ENCODE measurements around the gene PMPCB.
"Not testable (repeated sequence)": the region's sequence is repeated elsewhere in the genome, so short reads cannot be mapped to it uniquely, and the experiment has no call there.

PMPCB gene, protein sequence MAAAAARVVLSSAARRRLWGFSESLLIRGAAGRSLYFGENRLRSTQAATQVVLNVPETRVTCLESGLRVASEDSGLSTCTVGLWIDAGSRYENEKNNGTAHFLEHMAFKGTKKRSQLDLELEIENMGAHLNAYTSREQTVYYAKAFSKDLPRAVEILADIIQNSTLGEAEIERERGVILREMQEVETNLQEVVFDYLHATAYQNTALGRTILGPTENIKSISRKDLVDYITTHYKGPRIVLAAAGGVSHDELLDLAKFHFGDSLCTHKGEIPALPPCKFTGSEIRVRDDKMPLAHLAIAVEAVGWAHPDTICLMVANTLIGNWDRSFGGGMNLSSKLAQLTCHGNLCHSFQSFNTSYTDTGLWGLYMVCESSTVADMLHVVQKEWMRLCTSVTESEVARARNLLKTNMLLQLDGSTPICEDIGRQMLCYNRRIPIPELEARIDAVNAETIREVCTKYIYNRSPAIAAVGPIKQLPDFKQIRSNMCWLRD

GRCh38 chr7:103296901-103297836 lies at the start of gene PMPCB:
PMPCB (plus strand) TSS chr7:103297435; CDS start chr7:103297460, 25 bp downstream.
- Mint-ChIP-seq H3K27ac (peak within 1 kb of the TSS; percentile 93), H3K4me3 (peak within 1 kb of the TSS; percentile 89), H3K9me3 (no peaks in the 10 kb centered on the region), H3K4me1 (ENCODE audit: low read depth) (peaks cover 36% of the 10 kb centered on the region), H3K27me3 (peaks cover 6% of the 10 kb centered on the region), H3K36me3 (ENCODE audit: low read depth) (peaks cover 33% of the 10 kb centered on the region)

- not testable (repeated sequence) for H3K4me3 Mint-ChIP-seq, H3K9me3 Mint-ChIP-seq
These were observed 43.3 kb upstream of the PMPCB start for GRCh38 chr7:103253699-103254506.

GRCh38 chr7:103264054-103264453 lies 33.2 kb upstream of the PMPCB start:
- not testable (repeated sequence) for H3K27ac Mint-ChIP-seq; H3K27me3 Mint-ChIP-seq; H3K4me3 Mint-ChIP-seq; H3K9me3 Mint-ChIP-seq; H3K36me3 Mint-ChIP-seq (ENCODE audit: low read depth); H3K4me1 Mint-ChIP-seq (ENCODE audit: low read depth)

More at GRCh38 chr7:103253699-103254506, 43.3 kb upstream of the PMPCB start:
- H3K27me3 Mint-ChIP-seq; H3K4me1 Mint-ChIP-seq (ENCODE audit: low read depth); H3K27ac Mint-ChIP-seq; H3K36me3 Mint-ChIP-seq (ENCODE audit: low read depth): not testable (repeated sequence)

DNA sequence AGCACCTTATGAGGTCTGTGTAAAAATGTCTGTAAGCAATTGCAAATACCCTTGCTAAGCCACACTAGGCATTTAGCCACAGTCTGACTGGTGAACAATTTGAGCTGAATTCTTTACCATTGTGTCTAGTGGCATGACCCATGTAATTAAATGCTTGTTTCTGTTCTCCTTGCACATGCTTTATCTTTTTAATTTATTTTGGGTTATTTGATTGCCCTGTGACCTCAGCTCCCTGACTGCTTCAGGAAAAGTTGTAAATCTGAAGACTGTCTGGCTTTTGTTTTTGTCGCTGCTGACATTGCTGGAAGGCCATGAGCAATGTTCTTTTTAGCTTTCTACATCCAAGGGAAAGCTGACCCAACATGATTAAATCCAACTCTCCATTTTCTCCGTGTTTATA lies 31.0 kb upstream of the PMPCB start:
- not testable (repeated sequence) for H3K4me1 Mint-ChIP-seq (ENCODE audit: low read depth); H3K27me3 Mint-ChIP-seq; H3K4me3 Mint-ChIP-seq; H3K9me3 Mint-ChIP-seq; H3K36me3 Mint-ChIP-seq (ENCODE audit: low read depth); H3K27ac Mint-ChIP-seq

- not testable (repeated sequence) for H3K4me1 Mint-ChIP-seq (ENCODE audit: low read depth); H3K27ac Mint-ChIP-seq; H3K9me3 Mint-ChIP-seq; H3K4me3 Mint-ChIP-seq; H3K27me3 Mint-ChIP-seq
- peaks cover 21% of the 10 kb centered on the region for H3K36me3 Mint-ChIP-seq (ENCODE audit: low read depth)
These were observed 23.9 kb upstream of the PMPCB start for GRCh38 chr7:103273374-103273773.

DNA sequence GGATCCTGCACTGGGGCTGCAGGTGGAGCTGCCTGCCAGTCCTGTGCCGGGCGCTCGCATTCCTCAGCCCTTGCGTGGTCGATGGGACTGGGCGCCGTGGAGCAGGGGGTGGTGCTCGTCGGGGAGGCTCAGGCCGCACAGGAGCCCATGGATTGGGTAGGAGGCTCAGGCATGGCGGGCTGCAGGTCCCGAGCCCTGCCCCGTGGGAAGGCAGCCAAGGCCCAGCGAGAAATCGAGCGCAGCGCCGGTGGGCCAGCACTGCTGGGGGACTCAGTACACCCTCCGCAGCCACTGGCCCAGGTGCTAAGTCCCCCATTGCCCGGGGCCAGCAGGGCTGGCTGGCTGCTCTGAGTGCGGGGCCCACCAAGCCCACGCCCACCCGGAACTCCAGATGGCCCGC lies 22.4 kb upstream of the PMPCB start:
- peaks cover 17% of the 10 kb centered on the region for H3K4me1 Mint-ChIP-seq (ENCODE audit: low read depth)
- not testable (repeated sequence) for H3K27me3 Mint-ChIP-seq, H3K27ac Mint-ChIP-seq, H3K9me3 Mint-ChIP-seq, H3K4me3 Mint-ChIP-seq
- peaks cover 24% of the 10 kb centered on the region for H3K36me3 Mint-ChIP-seq (ENCODE audit: low read depth)

GRCh38 chr7:103278195-103278594 lies 19.0 kb upstream of the PMPCB start:
- not testable (repeated sequence) for H3K27ac Mint-ChIP-seq, H3K9me3 Mint-ChIP-seq, H3K27me3 Mint-ChIP-seq
- Mint-ChIP-seq H3K4me3 (peak overlapping the region; percentile 23), H3K36me3 (ENCODE audit: low read depth) (peaks cover 17% of the 10 kb centered on the region), H3K4me1 (ENCODE audit: low read depth) (peaks cover 30% of the 10 kb centered on the region)

DNA sequence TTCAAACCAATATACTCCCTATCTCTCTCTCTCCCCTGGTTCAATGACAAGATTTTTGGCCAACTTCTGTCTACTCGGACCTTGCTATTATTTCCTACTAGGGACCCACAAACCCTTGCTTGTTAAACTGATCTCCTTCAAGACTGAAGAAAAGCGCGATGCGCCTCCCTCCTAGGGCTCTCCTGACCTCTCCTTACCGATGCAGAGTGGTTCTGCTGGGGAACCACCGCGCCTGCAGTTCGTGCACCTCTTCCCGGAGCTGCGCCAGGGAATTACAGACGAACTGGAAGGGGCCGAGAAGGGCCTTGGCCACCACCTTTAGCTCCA lies 17.6 kb upstream of the PMPCB start:
- Mint-ChIP-seq H3K4me3 (peak overlapping the region; percentile 88), H3K27ac (peak overlapping the region; percentile 99), H3K4me1 (ENCODE audit: low read depth) (peaks cover 30% of the 10 kb centered on the region)
- not testable (repeated sequence) for H3K27me3 Mint-ChIP-seq; H3K36me3 Mint-ChIP-seq (ENCODE audit: low read depth); H3K9me3 Mint-ChIP-seq

DNA sequence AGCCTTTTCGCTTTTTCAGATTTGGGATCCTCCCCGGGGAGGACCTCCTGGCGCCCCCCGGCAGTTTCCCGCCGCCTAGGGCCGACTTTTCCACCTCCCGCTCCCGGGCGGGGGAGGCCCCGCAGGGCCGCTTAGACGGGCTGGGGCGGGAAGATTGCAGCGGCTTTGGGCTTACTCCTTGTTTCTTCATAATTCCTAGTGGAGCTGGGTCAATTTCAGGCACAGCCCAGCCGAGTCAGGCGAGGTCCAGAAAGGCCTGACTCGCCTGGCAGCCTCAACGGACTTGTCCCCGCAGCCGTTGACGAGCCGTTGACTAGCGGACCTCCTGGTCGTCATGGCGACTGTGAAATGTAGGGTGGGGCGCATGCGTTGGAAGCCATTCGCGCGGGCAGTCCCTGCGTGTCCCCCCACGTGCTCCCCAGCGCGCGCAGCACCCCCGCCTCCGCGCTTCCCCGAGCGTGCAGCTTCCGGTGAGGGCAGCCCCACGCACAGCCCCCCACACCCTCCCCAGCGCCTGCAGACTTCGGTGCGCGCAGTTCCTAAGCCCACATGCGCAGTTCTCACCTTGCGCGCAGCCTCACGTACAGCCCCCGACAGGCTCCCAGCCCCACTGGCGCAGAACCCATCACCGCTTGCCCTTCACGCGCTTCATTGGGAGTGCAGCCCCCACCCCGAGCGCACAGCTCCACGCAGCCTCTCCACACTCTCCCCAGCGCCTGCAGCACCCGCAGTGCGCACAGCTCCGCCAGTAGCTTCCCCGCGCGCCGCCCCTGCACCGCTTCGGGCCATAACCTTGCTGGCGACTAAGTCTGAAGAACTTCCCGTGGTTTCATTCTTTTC lies 17.1 kb upstream of the PMPCB start:
- peak overlapping the region; percentile 99 for H3K27ac Mint-ChIP-seq
- H3K9me3 Mint-ChIP-seq; H3K36me3 Mint-ChIP-seq (ENCODE audit: low read depth); H3K27me3 Mint-ChIP-seq: not testable (repeated sequence)
- peak overlapping the region; percentile 88 for H3K4me3 Mint-ChIP-seq
- peaks cover 30% of the 10 kb centered on the region for H3K4me1 Mint-ChIP-seq (ENCODE audit: low read depth)

DNA sequence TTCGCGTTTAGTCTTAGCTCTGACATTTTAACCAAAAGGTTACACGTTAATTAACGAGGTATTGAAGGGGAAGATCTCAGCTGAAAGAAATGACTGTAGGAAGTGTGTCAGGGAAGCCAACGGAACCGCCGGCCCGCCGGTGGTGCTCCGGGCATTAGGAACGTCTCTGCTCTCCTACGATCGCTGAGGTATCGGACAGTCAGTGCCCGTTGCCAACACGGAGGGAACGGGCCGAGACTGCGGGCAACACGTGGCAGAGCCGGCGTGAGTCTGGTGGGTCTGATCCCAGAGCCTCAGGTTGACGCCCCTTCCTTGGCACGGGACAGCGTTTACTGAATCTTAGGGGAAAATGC lies 16.5 kb upstream of the PMPCB start:
- not testable (repeated sequence) for H3K36me3 Mint-ChIP-seq (ENCODE audit: low read depth); H3K9me3 Mint-ChIP-seq; H3K27me3 Mint-ChIP-seq
- Mint-ChIP-seq H3K4me3 (peak overlapping the region; percentile 88), H3K27ac (peak overlapping the region; percentile 99), H3K4me1 (ENCODE audit: low read depth) (peaks cover 30% of the 10 kb centered on the region)

DNA sequence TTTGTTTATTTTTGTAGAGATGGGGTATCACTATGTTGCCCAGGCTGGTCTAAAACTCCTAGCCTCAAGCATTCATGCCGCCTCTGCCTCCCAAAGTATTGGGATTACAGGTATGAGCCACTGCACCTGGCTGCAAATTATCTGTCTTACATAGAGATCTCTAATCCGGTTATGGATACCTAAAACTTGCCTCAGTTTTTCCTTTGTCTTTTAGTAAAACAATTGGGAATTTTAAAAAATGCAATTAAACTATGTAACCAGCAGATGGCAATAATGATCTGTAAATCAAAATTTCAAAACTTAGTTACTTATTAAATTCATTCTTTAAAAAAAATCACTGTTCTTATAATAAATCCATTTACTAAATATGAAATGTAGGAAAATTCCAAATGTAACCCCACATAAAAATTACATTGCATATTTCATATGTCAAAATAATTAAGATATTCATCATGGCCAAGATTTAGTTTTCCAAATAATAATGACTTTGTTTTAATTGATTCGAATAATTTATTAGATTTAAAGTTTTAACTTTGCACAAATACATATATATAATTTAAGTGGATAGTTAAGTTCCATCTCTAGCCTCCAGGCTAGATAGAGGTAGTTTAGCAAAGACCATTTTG lies 14.3 kb upstream of the PMPCB start:
- H3K27ac Mint-ChIP-seq; H3K9me3 Mint-ChIP-seq; H3K4me3 Mint-ChIP-seq; H3K36me3 Mint-ChIP-seq (ENCODE audit: low read depth); H3K27me3 Mint-ChIP-seq: not testable (repeated sequence)
- peaks cover 27% of the 10 kb centered on the region for H3K4me1 Mint-ChIP-seq (ENCODE audit: low read depth)

DNA sequence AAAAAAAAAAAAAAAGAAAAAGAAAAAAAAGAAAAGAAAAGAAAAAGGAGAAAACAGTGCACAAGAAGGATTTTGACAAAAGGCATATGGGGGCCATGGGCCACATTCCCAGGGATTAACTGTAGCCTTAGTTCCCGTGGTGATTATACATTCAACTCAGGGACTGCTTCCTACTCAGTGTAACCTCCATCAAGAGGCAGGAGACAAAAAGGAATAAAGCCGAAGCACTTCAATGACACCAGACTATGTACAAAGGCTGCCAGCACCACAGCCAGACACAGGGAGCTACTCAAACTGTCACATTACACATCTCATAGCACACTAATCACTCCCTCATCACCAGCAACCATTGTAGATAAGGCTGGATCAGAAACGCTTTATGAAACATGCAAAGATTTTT lies 5.1 kb upstream of the PMPCB start:
- no peaks in the 10 kb centered on the region for H3K36me3 Mint-ChIP-seq (ENCODE audit: low read depth)
- H3K27me3 Mint-ChIP-seq, result peaks cover 6% of the 10 kb centered on the region
- no peak overlapping the region for H3K27ac Mint-ChIP-seq
- H3K4me1 Mint-ChIP-seq (ENCODE audit: low read depth), result peaks cover 7% of the 10 kb centered on the region
- no peaks in the 10 kb centered on the region for H3K9me3 Mint-ChIP-seq
- H3K4me3 Mint-ChIP-seq, result no peak overlapping the region

GRCh38 chr7:103293526-103293925 lies 3.7 kb upstream of the PMPCB start:
- H3K4me3 Mint-ChIP-seq, result no peak overlapping the region
- H3K4me1 Mint-ChIP-seq (ENCODE audit: low read depth), result peaks cover 17% of the 10 kb centered on the region

GRCh38 chr7:103297837-103298179 lies 573 bp downstream of the PMPCB start:
- peak overlapping the region; percentile 89 for H3K4me3 Mint-ChIP-seq
- peaks cover 36% of the 10 kb centered on the region for H3K4me1 Mint-ChIP-seq (ENCODE audit: low read depth)
- peak overlapping the region; percentile 93 for H3K27ac Mint-ChIP-seq
- H3K36me3 Mint-ChIP-seq (ENCODE audit: low read depth), result peaks cover 39% of the 10 kb centered on the region
- peaks cover 5% of the 10 kb centered on the region for H3K27me3 Mint-ChIP-seq
- no peaks in the 10 kb centered on the region for H3K9me3 Mint-ChIP-seq

More at GRCh38 chr7:103293526-103293925, 3.7 kb upstream of the PMPCB start:
- no peaks in the 10 kb centered on the region for H3K9me3 Mint-ChIP-seq
- no peak overlapping the region for H3K27ac Mint-ChIP-seq
- peaks cover 6% of the 10 kb centered on the region for H3K36me3 Mint-ChIP-seq (ENCODE audit: low read depth)
- H3K27me3 Mint-ChIP-seq, result peaks cover 6% of the 10 kb centered on the region
